Cerebellar cortex (tissue), 1 donor: Measurements from ENCODE around the gene NUB1.

Experiments used
- DNase-seq: peaks from one replicate; pipeline ENCODE4 v3.0.0-alpha.2; 2015; ENCODE audit warnings: low spot score

NUB1 gene

DNA sequence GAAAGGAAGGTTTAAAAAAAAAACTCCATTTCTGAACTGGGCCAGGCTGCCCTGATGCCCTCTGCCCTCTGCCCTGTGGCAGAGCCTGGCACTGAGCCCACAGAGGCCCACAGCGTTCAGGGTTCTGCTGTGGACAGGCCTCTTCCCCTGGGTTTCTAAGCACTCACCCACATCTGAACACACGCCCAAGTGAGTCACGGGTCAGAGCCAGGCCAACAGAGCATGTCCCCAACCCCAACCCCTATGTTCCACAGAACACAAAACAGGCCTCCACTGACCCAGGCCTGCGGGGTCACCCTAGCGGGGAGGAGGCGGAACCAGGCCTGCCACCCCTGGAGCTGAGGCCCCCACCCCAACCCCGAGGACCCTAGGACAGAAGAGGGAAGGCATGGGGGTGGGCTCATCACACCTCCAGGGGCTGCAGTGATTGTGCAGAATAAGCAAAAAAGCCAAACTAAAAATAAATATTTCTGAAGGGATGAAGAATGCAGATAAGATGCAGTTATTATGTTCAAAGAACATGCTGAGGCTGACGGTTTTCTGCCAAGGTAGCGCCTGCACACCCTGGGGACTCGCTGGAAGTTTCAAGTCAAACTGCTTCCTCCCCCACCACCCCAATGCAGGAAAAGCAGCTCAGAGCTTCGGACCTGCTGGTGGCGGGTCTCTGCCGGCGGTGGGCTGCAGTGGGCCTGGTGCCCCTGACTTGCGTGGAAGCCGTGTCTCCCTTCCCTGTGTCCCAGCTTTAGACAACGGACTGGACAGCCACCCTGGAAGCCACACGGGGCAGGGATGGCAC, 62.8 kb downstream of the NUB1 start:
- DNase-seq: no peak

DNA sequence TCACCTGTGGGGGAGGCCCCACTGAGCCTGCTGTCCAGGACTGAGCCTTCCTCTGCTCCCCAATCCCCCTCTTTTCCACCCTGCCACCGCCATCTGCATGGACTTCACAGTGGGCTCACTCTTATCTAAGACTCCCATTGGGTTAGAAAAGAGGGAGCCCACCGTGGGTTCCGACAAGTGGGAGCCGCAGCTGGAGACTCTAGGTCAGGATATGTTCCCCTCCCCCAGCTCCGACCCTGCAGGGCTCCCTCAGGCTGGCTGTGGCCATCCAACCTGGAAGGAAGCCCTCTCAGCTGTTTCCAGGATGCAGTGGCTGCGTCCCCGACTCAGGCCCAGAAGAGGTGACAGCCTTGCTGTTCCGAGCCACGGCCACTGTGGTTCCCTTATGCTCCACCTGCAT, 63.4 kb downstream of the NUB1 start:
- no peak for DNase-seq

DNA sequence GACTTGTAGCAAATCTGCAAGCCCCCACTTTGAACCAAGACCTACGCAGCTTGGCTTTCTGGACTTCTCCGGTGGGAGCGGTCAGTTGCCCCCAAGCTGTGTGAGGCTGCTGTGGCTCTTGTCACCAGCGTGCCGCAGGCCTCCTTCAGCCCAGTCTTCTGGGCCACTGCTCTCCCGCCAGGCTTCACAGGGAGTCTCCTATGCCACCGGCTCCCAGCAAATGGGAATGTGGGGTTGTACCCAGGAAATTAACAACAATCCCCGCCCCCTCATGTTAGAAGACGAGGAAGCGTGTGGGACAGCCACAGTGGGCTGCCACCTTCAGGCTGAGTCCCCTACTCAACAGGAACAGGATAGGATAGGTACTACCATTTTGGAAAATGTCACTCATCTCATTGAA, 64.0 kb downstream of the NUB1 start:
- DNase-seq: no peak

DNA sequence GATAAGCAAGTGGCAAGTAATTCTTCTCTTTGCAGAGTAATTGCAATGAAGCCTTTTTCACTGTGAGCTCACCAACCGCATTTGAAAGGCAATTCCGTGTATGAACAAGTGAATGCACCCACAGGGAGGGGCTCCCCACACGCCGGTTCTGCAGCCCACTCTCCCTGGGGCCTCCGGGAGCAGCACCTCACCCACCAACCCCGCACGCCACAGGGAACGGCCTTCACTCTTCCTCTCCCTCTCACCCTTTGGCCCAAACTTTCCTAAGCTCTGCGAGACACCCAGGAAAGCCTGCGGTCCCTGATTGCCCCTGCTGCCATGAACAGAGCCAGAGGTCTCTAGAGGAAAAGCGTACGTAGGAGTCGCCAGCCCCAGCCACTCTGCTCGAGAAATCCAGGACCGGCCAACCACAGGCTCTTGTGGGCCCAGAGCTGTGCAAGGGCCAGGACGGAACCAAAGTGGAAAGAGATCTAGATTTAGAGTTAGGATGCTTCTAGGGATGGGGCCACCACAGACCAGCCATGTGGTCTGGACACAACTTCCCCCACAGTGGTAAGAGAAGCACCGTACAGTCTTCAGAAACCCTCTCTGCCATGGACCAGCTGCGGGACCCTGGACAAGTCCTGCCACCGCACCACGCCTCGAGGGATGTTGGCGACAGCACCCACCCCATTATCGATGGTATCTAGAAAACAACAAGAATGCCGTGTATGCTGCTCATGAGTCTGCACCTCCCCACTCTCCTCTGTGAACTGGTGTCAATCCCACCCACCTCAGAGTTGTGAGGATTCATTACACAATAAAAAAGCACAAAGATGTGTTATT, 64.7 kb downstream of the NUB1 start:
- DNase-seq: no peak

DNA sequence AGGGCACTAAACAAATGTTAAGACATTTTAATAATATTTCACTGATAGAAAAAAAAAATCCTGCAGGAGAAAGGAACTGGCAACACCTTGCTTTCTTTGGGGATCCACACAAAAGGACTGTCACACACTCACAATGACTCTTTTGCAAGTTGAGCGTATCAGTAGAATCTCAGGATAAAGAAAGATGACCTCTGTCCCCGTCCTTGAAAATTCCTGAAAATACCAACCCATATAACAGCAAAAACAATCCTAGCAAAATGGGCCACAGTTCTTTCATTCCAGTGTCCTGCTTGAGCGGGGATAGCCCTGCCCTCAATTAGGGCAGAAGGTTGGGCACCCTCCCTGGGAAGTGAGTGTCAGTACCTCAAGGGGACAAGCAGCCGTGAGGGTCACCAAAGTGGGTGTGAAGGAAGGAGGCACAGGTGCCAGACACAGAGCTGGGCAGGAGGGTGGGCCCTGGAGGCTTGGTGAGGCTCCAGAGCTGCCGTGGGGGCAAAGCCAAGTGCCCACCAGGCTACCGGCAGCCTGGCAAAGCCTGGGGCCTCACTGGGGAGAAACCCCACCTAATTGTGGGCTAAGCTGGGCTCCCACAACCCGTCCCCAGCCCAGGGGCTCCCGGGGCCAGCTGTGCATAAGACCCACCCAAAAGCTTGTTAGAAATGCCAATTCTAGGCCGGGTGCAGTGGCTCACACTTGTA, 65.4 kb downstream of the NUB1 start:
- DNase-seq: no peak

DNA sequence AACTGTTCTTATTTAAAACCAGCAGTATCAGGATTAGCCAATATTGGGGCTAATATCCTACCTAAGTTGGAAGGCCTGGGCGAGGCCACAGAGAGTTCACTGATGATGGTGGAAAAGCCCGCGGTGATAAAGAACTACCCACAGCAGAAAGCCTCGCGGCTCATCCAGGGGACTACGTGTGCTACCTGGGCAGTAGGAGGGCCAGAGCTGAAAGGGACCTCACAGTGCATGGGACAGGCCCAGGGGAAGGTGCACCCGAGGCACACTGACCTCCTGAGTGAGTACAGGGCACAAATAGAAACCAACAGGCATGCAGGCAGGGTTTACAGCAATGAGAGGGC, 66.9 kb downstream of the NUB1 start:
- no peak for DNase-seq

DNA sequence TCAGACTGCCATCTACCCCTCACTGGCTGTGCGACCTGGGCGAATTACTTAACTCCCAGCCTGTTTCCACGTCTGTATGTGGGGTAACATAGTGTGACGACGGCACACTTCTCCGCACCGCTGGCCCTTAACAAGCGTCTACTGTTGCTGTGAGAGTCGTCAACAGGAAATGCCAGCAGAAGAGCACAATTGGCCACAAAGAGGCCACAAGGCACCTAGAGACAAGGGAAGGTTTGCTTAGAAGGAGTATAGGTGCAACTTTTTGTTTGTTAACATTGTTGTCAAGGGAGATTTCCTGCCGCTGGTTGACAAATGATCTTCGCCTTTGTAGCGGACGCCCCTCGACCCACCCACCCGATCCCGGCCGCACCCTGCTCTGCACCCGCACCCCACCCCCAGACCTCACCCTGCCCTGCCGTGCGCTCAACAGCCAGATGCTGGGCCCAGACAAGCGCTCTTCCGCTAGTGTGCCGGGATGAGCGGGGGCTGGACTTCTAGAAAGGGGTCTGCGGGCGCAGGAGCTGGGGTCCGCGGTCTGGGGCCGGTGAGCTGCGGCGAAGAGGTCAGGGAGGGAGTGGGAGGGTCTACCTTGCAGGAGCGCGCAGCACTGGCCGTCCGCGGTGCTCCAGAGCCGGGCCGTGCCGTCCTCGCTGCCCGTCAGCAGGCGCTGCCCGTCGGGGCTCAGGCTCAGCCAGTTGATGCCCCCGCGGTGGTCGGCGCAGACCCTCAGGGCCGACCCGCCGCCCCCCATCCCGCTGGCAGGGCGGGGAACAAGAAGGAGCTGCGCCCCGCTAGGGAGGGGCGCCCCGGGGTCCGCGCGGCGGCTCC, 67.4 kb downstream of the NUB1 start:
- DNase-seq: no peak

DNA sequence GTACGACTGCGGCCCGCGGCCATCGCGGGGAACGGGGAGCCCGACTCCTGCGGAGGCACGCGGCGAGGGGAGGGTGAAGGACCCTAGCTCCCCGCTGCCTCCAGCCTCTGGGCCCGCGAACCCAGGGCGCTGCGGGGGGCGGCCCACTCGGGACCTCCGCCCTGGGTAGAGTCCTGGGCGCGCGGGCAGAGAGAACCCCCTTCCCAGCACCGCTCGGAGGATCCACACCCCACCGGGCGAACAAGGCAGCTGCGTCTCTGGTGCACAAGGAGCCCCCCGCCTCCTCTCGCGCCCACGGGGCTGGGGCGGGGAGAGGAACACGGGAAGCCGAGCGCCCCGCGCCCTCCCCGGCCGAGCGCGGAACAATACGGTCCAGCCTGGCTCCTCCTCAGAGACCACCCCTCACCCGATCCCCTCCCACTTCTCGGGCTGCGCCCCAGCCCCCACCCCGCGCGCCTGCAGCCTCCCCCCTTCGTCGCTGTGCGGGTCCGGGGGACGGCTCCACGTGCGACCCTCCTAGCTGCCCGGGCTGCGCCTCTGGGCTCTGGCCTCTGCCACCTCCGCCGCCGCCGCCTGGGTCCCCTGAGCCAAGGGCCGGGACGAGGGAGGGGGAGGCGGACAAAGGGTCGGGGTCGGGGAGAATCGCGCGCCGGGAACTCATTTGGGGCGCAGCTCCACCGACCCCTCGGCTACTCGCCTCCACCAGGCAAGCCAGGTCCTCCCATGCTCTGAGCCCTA, 68.2 kb downstream of the NUB1 start, which contains the start of gene WDR86:
Gene WDR86, minus strand, starts transcription at position 372 of the 738 bp plus-strand sequence. CDS start 449 bp downstream, outside the sequence.
- DNase-seq: no peak

DNA sequence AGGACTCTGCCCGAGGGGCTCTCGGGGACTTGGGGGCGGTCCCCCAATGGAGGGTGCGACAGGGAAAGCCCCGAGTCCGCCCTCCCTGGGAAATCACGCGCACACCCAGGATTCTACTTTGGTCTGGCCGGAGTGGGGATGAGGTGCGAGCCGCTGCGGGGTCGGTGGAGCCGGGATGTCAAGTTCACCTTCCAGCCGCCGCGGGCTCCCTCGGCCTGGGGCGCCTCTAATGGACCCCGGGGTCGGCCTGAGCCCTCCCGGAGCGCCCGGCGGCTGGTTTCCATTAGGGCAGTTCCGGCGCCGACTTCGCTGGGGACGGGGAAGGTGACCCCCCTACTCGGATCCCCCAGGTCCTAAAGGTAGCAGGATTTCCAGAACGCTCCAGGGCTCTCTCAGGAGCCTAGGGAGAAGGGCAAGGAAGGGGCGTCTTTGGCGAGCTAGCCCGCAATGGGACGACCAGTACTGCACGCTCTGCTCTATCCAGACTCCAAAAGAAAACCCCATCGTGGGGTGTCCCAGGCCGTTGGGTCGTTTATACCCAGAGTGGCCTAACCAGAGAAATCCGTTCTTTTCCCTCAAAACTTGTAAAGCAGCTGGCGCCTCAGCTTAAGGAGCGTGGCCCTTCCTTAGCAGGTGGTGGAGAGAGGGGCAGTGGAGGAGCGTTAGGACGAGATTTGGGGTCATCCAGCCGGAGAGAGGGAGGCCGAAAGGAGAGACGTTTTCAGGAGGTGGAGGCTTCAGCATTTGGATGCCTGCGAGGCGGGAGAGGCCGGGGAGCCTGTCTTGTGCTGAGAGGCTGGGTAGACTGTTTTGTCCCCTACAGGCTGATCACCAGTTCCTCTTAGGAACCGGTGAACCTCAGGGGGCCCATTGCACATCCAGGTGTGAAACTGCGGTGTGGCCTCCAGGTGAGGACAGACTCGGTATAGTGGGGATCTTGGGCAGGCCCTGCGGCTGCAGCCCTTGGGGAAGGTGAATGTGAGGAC, 69.1 kb downstream of the NUB1 start:
- peak; percentile 26 for DNase-seq

DNA sequence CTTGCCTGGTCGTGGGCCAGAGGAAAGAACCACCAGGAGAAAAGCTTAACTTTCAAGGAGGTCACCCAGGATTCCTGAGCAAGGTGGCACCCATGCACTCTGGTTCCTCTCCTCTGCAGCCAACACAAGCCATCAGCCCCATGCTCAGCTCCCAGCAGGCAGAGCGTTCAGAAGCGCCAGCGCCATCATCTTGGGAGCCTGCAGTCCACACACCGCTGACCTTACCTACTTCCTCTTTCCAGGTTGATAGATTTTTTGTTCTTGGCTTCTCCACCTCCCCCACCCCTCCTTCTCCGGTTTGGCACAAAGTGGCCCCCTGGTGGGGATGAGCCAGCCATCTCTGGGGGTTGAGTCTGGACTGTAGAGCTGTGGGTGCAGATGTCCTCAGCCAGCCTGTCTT, 69.9 kb downstream of the NUB1 start:
- DNase-seq: no peak

DNA sequence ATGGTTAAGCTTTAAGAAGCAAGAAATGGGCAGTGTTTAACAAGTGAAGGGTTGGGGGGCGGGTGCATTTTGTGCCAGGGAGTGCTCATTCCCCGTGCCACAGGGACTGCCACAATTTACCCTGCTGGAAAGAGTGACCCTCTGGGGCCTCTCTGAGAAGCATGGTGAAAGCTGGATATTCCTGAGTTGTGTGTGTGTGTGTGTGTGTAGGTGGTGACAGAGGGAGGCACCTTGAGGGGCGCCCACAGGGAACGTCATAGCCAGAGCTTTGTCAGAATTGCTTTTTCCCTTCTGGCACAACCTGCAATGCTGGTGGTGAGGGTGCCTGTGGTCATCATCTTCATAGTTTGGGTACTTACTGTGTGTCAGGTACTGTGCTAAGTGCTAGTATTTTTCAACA, 70.7 kb downstream of the NUB1 start:
- DNase-seq: no peak

DNA sequence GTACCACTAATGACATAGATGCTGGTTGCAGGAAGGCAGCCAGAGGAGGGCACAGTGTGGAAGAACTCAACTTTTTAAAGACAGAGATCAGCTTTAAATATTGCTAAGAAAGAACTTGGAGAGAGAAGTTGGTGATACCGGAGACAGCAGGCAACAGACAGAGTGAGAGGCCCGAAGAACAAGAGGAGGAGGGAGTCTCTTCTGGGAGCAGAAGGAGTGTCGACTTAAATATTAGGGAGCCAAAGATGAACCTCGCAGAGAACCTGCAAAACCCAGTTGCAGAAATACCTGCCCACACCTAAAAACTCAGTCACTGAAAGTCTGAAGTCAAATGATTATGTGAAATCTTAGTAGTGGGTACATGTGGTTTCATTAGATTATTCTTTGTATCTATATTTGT, 71.6 kb downstream of the NUB1 start:
- DNase-seq: no peak

DNA sequence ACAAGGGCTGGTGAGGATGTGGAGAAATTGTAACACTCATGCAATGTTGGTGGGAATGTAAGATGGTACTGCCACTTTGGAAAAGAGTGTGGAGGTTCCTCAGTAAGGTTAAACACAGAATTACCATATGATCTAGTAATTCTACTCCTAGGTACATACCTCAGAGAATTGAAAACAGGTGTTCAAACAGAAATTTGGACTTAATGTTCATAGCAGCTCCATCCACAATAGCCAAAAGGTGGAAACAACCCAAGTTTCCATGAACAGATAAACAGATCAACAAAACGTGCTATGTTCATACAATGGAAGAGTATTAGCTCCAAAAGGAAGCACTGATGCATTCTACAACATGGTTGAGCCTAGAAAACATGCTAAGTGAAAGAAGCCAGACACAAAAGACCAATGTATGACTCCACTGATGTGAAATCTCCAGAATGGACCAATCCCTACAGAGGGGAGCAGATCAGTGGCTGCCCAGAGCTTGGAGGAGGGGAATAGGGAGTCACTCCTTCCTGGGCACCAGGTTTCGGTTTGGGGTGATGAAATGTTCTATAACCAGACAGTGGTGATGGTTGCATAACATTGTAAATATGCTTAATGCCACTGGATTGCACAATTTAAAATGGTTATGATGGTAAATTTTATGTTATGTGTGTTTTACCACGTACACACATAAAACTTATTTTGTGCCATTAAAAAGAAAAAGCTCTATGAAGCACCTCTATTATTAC, 73.9 kb downstream of the NUB1 start:
- DNase-seq: no peak

DNA sequence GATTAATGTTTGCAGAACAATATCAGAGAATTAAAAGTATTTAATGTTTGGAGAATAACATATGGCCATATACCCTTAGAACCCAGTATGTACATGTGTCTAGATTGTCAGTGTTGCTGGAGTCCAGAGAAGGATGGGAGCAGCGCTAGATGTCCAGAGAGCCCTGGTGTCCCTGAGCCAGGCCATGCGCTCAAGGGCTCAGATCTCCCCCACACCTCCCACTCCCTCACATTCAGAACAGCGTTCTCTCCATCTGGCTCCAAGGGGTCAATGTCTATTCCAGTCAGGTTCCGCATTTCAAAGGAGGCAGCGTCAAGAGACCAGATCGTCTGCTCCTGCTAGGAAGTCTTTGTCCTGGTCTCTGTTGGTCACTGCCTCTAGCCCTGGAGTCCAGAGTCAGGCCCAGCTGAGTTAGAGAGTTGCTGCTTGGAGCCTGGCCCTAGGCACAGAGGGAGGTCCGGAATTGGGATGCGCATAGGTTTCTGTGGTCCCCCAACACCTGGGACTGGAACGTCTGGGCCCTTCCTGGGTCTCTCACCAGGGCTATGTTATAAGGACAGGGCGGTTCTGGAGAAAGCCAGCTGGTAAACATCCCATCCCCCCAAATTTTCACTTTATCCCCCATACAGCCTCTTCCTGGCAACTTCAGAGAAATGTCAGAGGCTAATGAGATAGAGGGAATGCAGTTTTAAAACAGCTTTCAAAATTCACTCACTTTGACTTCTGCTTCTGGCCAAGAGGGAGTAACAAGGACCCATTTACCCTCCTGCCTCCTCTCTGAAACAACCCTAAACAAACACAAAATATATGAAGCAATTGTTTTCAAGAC, 74.7 kb downstream of the NUB1 start:
- no peak for DNase-seq

DNA sequence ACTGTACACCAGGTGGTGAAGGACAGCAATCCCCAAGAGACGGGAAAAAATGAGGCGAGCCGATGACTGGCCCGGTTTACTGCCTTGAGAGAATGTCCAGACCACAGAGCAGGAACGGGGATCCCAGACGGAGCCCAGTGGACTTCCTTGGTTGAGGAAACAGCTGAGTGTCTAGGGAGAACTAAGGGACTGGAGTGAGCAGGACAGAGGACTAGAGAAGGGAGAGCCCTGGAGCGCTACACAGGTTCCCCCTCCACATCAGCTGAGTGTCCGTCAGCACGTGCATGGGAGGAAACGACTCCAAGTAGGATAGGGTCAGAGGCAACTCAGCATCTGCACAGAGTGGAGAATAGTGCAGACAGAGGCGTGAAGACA, 75.3 kb downstream of the NUB1 start:
- no peak for DNase-seq

DNA sequence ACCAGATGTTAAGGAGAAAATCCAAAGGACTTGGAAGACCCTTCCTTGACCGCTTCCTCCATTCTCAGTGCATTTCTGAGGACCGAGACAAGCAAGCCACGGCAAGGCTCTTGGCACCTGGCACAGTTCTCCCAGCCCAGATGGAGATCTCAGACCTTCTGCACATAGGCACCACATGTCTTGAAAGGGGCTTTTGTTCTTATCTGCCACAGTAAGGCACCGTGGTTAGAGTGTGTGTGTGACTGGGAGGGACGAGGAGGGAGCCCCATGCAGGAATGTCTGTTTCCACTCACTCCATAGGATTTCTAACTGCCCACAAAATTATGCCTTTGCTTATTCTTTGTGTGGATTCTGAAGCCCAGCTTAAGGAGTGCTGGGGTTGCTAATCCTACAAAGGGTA, 78.5 kb downstream of the NUB1 start:
- DNase-seq: no peak

DNA sequence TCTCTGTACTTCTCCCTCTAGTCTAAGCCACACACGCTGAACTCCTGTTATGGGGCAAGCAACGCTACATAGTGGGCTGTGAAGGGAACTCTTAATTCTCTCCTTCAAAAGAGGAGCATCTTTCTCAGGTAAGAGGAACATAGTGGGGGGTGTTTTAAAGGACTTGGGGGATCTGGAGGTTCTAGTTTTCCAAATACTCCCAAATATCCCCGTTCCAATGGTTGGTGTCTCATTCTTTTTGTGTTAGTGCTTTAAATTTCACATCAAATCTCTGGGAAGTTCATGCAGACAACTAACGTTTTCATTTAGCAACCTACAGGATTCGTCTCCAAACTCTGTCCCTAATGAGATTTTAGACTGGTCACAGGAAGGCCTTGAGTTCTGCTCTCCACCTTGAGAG, 80.6 kb downstream of the NUB1 start:
- no peak for DNase-seq

DNA sequence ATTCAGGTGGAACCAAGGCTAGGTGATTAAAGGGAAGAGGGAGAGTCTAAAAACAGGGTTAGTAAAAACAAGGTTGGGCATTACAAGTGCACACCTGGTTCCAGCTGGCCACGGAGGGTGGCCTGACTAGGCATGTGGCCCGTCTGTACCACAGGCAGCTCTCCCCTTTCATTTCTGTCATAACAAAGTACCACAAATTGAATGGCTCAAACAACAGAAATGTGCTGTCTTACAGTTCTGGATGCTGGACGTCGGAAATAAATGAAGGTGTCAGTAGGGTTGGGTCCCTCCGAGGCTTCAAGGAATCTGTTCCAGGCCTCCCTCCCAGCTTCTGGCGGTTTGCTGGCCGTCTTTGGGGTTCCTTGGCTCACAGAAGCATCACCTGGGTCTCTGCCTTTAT, 81.6 kb downstream of the NUB1 start:
- no peak for DNase-seq
